Measurements from ENCODE around the gene PHPT1. TPM values are rescaled to one million over a fixed set of nuclear protein-coding genes. Genes with fewer than 3 reads are reported as not detected.
A peak's percentile ranks its signal among the peaks of the same experiment; 100 is the strongest.

The PHPT1 gene
- total RNA-seq, 1 experiment from 2014 or later = 161 TPM

- Histone ChIP-seq H3K27me3 (ENCODE audit: insufficient read depth, low read length) (no peaks in the 10 kb centered on the region), H2BK5ac (ENCODE audit: insufficient read length, low read length) (no peak overlapping the region), H3K23me2 (ENCODE audit: insufficient read length, low read depth, low read length, poor library complexity, severe bottlenecking) (peaks cover 8% of the 10 kb centered on the region), H2BK15ac (ENCODE audit: low read depth, low read length) (no peak overlapping the region), H3K14ac (ENCODE audit: insufficient read depth, low read length) (no peak overlapping the region; the same call in 1 of the 2 replicates), H3K79me1 (ENCODE audit: insufficient read depth, low read depth, low read length, poor library complexity, severe bottlenecking) (no peaks in the 10 kb centered on the region), H2BK12ac (ENCODE audit: insufficient read length, low read depth, low read length) (no peak overlapping the region), H4K20me1 (ENCODE audit: control insufficient read depth, insufficient read depth, insufficient read length) (no peaks in the 10 kb centered on the region), H4K8ac (replicated peaks; ENCODE audit: insufficient read length, low read depth, low read length) (no peak overlapping the region), H2BK20ac (ENCODE audit: low read depth, low read length, poor library complexity, severe bottlenecking) (no peak overlapping the region), H3K9me3 (ENCODE audit: control insufficient read depth, low read depth, low read length) (no peaks in the 10 kb centered on the region), H2BK120ac (ENCODE audit: low read depth, low read length, poor library complexity, severe bottlenecking) (no peak overlapping the region), H3K79me2 (ENCODE audit: insufficient read depth, low read length) (no peaks in the 10 kb centered on the region), H3K56ac (ENCODE audit: insufficient read length, low read depth, low read length) (no peak overlapping the region), H2AFZ (ENCODE audit: low read length) (no peak overlapping the region), H2AK5ac (ENCODE audit: insufficient read length, low read length) (no peak overlapping the region), H3K9ac (ENCODE audit: extremely low read depth, insufficient read length, low read length) (no peak overlapping the region), H4K5ac (ENCODE audit: insufficient read length, low read depth, low read length) (no peak overlapping the region), H4K91ac (ENCODE audit: insufficient read length, low read depth, low read length) (no peak overlapping the region), H3K18ac (ENCODE audit: insufficient read length, low read depth, low read length) (peak overlapping the region; percentile 18), H3K4me2 (ENCODE audit: insufficient read depth, insufficient read length, low read length) (peak overlapping the region; percentile 3), H3K23ac (ENCODE audit: insufficient read length, low read depth, low read length) (no peak overlapping the region), H3T11ph (ENCODE audit: low read length) (no peak overlapping the region), H3K4ac (ENCODE audit: low read depth, low read length) (no peak overlapping the region), H3K27ac (ENCODE audit: insufficient read length, low read depth, low read length) (no peak overlapping the region), H3K4me1 (ENCODE audit: insufficient read depth, low read length) (no peaks in the 10 kb centered on the region)
- peak; percentile 52 for DNase-seq
- Mint-ChIP-seq H3K9me3 (no peaks in the 10 kb centered on the region), H3K27ac (no peak overlapping the region), H3K27me3 (ENCODE audit: low read depth) (peaks cover 6% of the 10 kb centered on the region), H3K4me1 (peaks cover 7 to 16% of the 10 kb centered on the region in 2 experiments), H3K36me3 (ENCODE audit: insufficient read depth in 1 of 3, low read depth in 3 of 3) (peaks cover 0 to 10% (median 7%) of the 10 kb centered on the region in 3 experiments; a peak in 4 of 7 replicates), H3K4me3 (peak overlapping the region; percentile 80 to 91; a peak in 3 of 5 replicates)
- WGBS (ENCODE audit: extremely low coverage, insufficient read length, low lambda C conversion rate) = no CpG with 5 or more reads among the region's 98 CpGs
- no peak for TF ChIP-seq CTCF (conservative IDR thresholded peaks at IDR 0.05)
Measured at GRCh38 chr9:136846376-136847087, 2.7 kb upstream of the PHPT1 start.
